Sigmoid colon (tissue), 7 donors: ENCODE results near the gene MRTFB. TPM values are rescaled to one million over a fixed set of nuclear protein-coding genes. Genes with fewer than 3 reads are reported as not detected.

Experiments used
- DNase-seq: peaks from one replicate; pipeline ENCODE4 v3.0.0-alpha.2; 2019
- H3K27ac ChIP-seq, 4 donors: fragments of 200-600 bp; sonication (generic); one replicate each; pipeline ENCODE4 v1.5.1; 2016 to 2019; ENCODE audit warnings: mild to moderate bottlenecking in 1 of 4
- H3K27me3 ChIP-seq, 3 donors: fragments of 200-600 bp; sonication (generic); one replicate each; pipeline ENCODE4 v1.5.1; 2019; ENCODE audit warnings: mild to moderate bottlenecking in 1 of 3
- H3K36me3 ChIP-seq, 4 donors: fragments of 200-600 bp; sonication (generic); one replicate each; pipeline ENCODE4 v1.5.1; 2016 to 2019
- H3K4me1 ChIP-seq, 4 donors: fragments of 200-600 bp; sonication (generic); one replicate each; pipeline ENCODE4 v1.5.1; 2017 to 2019
- H3K4me3 ChIP-seq, 4 donors: fragments of 200-600 bp; sonication (generic); one replicate each; pipeline ENCODE4 v1.5.1; 2017 to 2019; ENCODE audit warnings: mild to moderate bottlenecking in 2 of 4, moderate library complexity in 1 of 4
- H3K9me3 ChIP-seq, 4 donors: fragments of 200-600 bp in 3 of 4; sonication (generic) in 3 of 4; one replicate each; pipeline versions ENCODE4 v1.5.1 to v1.6.1; 2013 to 2019
- CTCF ChIP-seq, 4 experiments: fragments of 450-650 bp in 3 of 4; fragments of 200-600 bp in 1 of 4; IDR thresholded peaks; one replicate each; pipeline ENCODE4 v1.5.1; 2016 to 2019; ENCODE audit warnings: antibody characterized with exemption in 4 of 4, mild to moderate bottlenecking in 3 of 4, moderate library complexity in 2 of 4
- EP300 ChIP-seq, 4 donors: sonication (generic); formaldehyde crosslinking; IDR thresholded peaks; one replicate each; pipeline ENCODE4 v1.6.1; 2017; ENCODE audit warnings: antibody characterized with exemption in 4 of 4
- POLR2A ChIP-seq, 2 donors: fragments of 450-650 bp; IDR thresholded peaks; one replicate each; pipeline ENCODE4 v1.6.1; 2016; ENCODE audit warnings: antibody characterized with exemption in 2 of 2, mild to moderate bottlenecking in 2 of 2, moderate library complexity in 2 of 2
- POLR2AphosphoS5 ChIP-seq, 4 donors: sonication (generic); formaldehyde crosslinking; IDR thresholded peaks; one replicate each; pipeline ENCODE4 v1.6.1; 2017; ENCODE audit warnings: antibody characterized with exemption in 4 of 4
- WGBS, 2 donors: extraction: QIAGEN DNeasy Blood & Tissue Kit; methylation state at CpG; one replicate each; pipeline ENCODE4 v1.1.7; 2013; 5-methylcytosine and 5-hydroxymethylcytosine counted together
- intact Hi-C: fragments of 100-400 bp; cut with DNase I; formaldehyde crosslinking; loops from one replicate; pipeline ENCODE4 v1.15.1; 2023
- polyA plus RNA-seq, 3 donors: library from polyadenylated mRNA; stranded (reverse); fragments of 200-250 nt; gene quantifications; one replicate each; pipeline ENCODE4 v1.2.3, GENCODE V29; 2013
- total RNA-seq, 4 donors: library from RNA; depleted of rRNA; stranded (reverse); fragments of >200 nt; gene quantifications; one replicate each; pipeline ENCODE4 v1.1.0, GENCODE V29; 2016
- donor health status: healthy with polysubstance abuse.
- donor health status: Bipolar disorder and iron deficiency.
- donor health status: healthy.

The MRTFB gene
- total and polyA plus RNA-seq, 7 donors, result 4.6 to 44.6 (median 23.2) TPM

- no peaks in the 10 kb centered on the region for H3K27me3 ChIP-seq
- intact Hi-C loops, result loop anchor here (10.0 kb wide), 1 partner anchor 407 kb away; no protein-coding TSS in a partner anchor
- DNase-seq, result no peak
- H3K36me3 ChIP-seq, result no peaks in the 10 kb centered on the region
- no peak overlapping the region for H3K4me3 ChIP-seq
- peak overlapping the region in 3 of 4 donors; percentile 33 to 47 (median 34) for H3K27ac ChIP-seq
- peaks cover 0 to 67% (median 48%) of the 10 kb centered on the region in 4 donors for H3K4me1 ChIP-seq
- no peaks in the 10 kb centered on the region for H3K9me3 ChIP-seq
- WGBS, 2 donors, result 15 to 55% methylated on average over 4 of the region's 4 CpGs
- TF ChIP-seq POLR2A (IDR thresholded peaks at IDR 0.05) (no peak), CTCF (IDR thresholded peaks at IDR 0.05) (no peak), EP300 (IDR thresholded peaks at IDR 0.05) (no peak), POLR2AphosphoS5 (IDR thresholded peaks at IDR 0.05) (no peak)
These were observed 26.3 kb downstream of the MRTFB start for GRCh38 chr16:14097182-14097959.

GRCh38 chr16:14098081-14098480, 27.0 kb downstream of the MRTFB start:
- peak overlapping the region in 2 of 4 donors; percentile 34 to 47 for H3K27ac ChIP-seq
- intact Hi-C loops, result loop anchor here (10.0 kb wide), 1 partner anchor 407 kb away; no protein-coding TSS in a partner anchor

GRCh38 chr16:14100825-14101224, 29.7 kb downstream of the MRTFB start:
- no peaks in the 10 kb centered on the region for H3K36me3 ChIP-seq
- intact Hi-C loops, result no loop called here
- H3K27ac ChIP-seq, result no peak overlapping the region
- no peak for DNase-seq
- peaks cover 0 to 59% (median 51%) of the 10 kb centered on the region in 4 donors for H3K4me1 ChIP-seq
- no peaks in the 10 kb centered on the region for H3K9me3 ChIP-seq
- H3K4me3 ChIP-seq, result no peak overlapping the region
- no peaks in the 10 kb centered on the region for H3K27me3 ChIP-seq
- TF ChIP-seq POLR2A (IDR thresholded peaks at IDR 0.05) (no peak), EP300 (IDR thresholded peaks at IDR 0.05) (no peak), POLR2AphosphoS5 (IDR thresholded peaks at IDR 0.05) (no peak), CTCF (IDR thresholded peaks at IDR 0.05) (no peak)
- 79 to 88% methylated on average over 2 of the region's 2 CpGs for WGBS, 2 donors

More at GRCh38 chr16:14098081-14098480, 27.0 kb downstream of the MRTFB start:
- H3K4me1 ChIP-seq, result peaks cover 0 to 67% (median 45%) of the 10 kb centered on the region in 4 donors
- no peak for TF ChIP-seq EP300 (IDR thresholded peaks at IDR 0.05)
- TF ChIP-seq POLR2A (IDR thresholded peaks at IDR 0.05), result no peak
- no peak for TF ChIP-seq POLR2AphosphoS5 (IDR thresholded peaks at IDR 0.05)
- no peak for TF ChIP-seq CTCF (IDR thresholded peaks at IDR 0.05)
- H3K9me3 ChIP-seq, result no peaks in the 10 kb centered on the region
- no peak for DNase-seq
- H3K36me3 ChIP-seq, result no peaks in the 10 kb centered on the region
- 11 to 57% methylated on average over 2 of the region's 2 CpGs for WGBS, 2 donors
- no peaks in the 10 kb centered on the region for H3K27me3 ChIP-seq
- no peak overlapping the region for H3K4me3 ChIP-seq

- no peak for DNase-seq
- no peak overlapping the region for H3K27ac ChIP-seq
- H3K4me1 ChIP-seq, result peaks cover 0 to 64% (median 56%) of the 10 kb centered on the region in 4 donors
- no peak overlapping the region for H3K4me3 ChIP-seq
- no peak for TF ChIP-seq POLR2AphosphoS5 (IDR thresholded peaks at IDR 0.05)
- intact Hi-C loops, result no loop called here
- H3K9me3 ChIP-seq, result no peaks in the 10 kb centered on the region
- H3K27me3 ChIP-seq, result no peaks in the 10 kb centered on the region
- H3K36me3 ChIP-seq, result no peaks in the 10 kb centered on the region
These were observed 30.3 kb downstream of the MRTFB start for GRCh38 chr16:14101415-14101814.

- intact Hi-C loops, result no loop called here
- Histone ChIP-seq H3K9me3 (no peaks in the 10 kb centered on the region), H3K36me3 (no peaks in the 10 kb centered on the region), H3K27ac (peak overlapping the region in 1 of 4 donors; percentile 30), H3K27me3 (no peaks in the 10 kb centered on the region), H3K4me1 (peaks cover 0 to 55% (median 49%) of the 10 kb centered on the region in 4 donors), H3K4me3 (no peak overlapping the region)
- WGBS, 2 donors, result 66 to 82% methylated on average over 2 of the region's 2 CpGs
- no peak for DNase-seq
- TF ChIP-seq EP300 (IDR thresholded peaks at IDR 0.05) (no peak), CTCF (IDR thresholded peaks at IDR 0.05) (no peak), POLR2A (IDR thresholded peaks at IDR 0.05) (no peak), POLR2AphosphoS5 (IDR thresholded peaks at IDR 0.05) (no peak)
These were observed 32.0 kb downstream of the MRTFB start for GRCh38 chr16:14102925-14103720.
